KOPT-K1 (cell line): ENCODE results near the gene IL4R.
A peak's percentile ranks its signal among the peaks of the same experiment; 100 is the strongest.

Source experiments
- H3K27ac ChIP-seq: fragments of 200-600 bp; sonication (generic); 2 replicates; pipeline ENCODE4 v1.5.1; 2016; ENCODE audit warnings: antibody characterized with exemption, mild to moderate bottlenecking, low read depth, low read length; ENCODE audit not compliant: poor library complexity, severe bottlenecking
- H3K36me3 ChIP-seq: fragments of 200-600 bp; sonication (generic); 2 replicates; pipeline ENCODE4 v1.5.1; 2017; ENCODE audit warnings: antibody characterized with exemption, mild to moderate bottlenecking, low read length, moderate library complexity; ENCODE audit not compliant: insufficient read depth
- H3K9me3 ChIP-seq: fragments of 200-600 bp; sonication (generic); 2 replicates; pipeline ENCODE4 v1.5.1; 2017; ENCODE audit warnings: antibody characterized with exemption, low read length, mild to moderate bottlenecking; ENCODE audit not compliant: insufficient read depth, poor library complexity, severe bottlenecking

The IL4R gene

DNA sequence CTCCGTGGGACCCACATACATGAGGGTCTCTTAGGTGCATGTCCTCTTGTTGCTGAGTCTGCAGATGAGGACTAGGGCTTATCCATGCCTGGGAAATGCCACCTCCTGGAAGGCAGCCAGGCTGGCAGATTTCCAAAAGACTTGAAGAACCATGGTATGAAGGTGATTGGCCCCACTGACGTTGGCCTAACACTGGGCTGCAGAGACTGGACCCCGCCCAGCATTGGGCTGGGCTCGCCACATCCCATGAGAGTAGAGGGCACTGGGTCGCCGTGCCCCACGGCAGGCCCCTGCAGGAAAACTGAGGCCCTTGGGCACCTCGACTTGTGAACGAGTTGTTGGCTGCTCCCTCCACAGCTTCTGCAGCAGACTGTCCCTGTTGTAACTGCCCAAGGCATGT is 50.0 kb downstream of the IL4R start:
- Histone ChIP-seq H3K36me3 (peaks cover 37% of the 10 kb centered on the region; the same call in 1 of the 2 replicates), H3K27ac (peak overlapping the region; percentile 17), H3K9me3 (no peaks in the 10 kb centered on the region)

- Histone ChIP-seq H3K9me3 (peaks cover 5% of the 10 kb centered on the region), H3K36me3 (peaks cover 29% of the 10 kb centered on the region; the same call in 1 of the 2 replicates), H3K27ac (peak overlapping the region; percentile 17)
Measured at GRCh38 chr16:27364493-27365141, 50.8 kb downstream of the IL4R start.

GRCh38 chr16:27365142-27366089 is 51.6 kb downstream of the IL4R start:
- Histone ChIP-seq H3K9me3 (peaks cover 13% of the 10 kb centered on the region), H3K27ac (peak overlapping the region; percentile 97), H3K36me3 (peaks cover 24% of the 10 kb centered on the region; the same call in 1 of the 2 replicates)

DNA sequence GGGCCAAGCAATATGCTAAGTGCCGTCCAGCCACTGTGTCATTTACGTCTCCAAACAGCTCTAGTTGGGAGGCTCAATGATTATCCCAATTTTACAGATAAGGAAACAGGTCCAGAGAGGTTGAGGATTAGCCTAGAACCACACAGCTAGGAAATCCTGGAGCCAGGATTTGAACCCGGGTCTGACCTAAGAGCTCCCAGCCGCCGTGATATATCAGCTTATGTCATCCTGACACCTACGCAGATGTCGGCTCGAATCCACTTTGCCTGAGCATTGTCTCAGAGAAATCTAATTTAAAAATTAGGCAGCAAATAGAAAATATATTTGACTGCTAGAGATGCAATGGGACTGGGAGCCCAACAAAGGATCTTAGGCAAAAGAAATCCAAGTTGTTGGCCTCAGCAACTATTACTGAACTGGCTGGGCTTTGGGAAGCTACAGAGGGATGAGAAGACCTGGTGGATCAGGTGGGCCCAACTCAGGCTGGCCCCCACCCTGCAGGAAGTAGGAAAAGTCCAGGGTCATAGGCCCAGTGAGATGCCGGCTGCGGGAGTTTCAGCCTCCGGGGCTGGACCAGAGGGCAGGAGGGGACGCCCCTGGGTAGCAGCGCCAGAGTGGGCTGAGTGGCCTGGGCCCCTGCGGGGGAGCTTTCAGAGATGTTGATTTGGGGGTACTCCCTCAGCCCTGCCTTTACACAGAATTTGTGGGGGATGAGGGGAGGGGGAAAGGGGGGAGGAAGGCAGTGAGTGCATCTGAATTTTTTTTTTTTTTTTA is 53.1 kb downstream of the IL4R start:
- H3K9me3 ChIP-seq: peaks cover 18% of the 10 kb centered on the region
- H3K27ac ChIP-seq: peak overlapping the region; percentile 97
- peaks cover 24% of the 10 kb centered on the region; the same call in 1 of the 2 replicates for H3K36me3 ChIP-seq

- peaks cover 18% of the 10 kb centered on the region for H3K9me3 ChIP-seq
Measured at GRCh38 chr16:27367461-27368357, 53.9 kb downstream of the IL4R start.

DNA sequence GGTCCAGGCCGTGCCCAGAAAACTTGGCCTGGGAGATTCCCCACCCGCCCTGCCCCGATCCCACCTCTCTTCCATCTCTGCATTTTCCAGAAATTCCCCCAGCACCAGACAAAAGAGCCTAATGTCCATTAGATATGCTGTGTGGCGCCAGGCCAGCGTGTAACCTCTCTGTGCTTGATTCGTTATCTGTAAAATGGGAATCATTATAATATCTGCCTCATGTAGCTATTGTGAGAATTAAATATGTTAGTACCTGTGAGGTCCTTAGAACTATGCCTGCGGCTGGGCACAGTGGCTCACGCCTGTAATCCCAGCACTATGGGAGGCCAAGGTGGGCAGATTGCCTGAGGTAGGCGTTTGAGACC is 54.6 kb downstream of the IL4R start:
- Histone ChIP-seq H3K36me3 (peaks cover 9% of the 10 kb centered on the region; the same call in 1 of the 2 replicates), H3K9me3 (peaks cover 18% of the 10 kb centered on the region), H3K27ac (peak overlapping the region; percentile 97)

More at GRCh38 chr16:27367461-27368357, 53.9 kb downstream of the IL4R start:
- H3K36me3 ChIP-seq: peaks cover 15% of the 10 kb centered on the region; the same call in 1 of the 2 replicates
- H3K27ac ChIP-seq: peak overlapping the region; percentile 97

DNA sequence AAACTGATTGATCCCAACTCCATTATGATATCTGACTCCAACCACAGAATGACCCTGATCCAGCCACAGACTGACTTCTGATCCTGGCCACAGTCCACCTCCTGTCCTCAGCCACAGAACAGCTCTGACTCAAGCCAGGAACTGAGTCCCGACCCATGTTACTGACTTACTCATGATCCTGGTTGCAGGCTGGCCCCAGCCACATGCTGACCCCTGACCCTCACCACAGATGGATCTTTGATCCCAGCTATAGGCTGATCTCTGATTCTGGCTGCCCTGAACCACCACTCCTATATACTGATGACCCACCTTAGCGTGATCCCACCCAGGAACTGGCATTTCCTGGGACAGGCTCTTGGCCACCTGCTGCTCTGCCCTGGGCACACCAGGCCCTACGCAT is 56.0 kb downstream of the IL4R start:
- H3K36me3 ChIP-seq: no peaks in the 10 kb centered on the region
- peaks cover 18% of the 10 kb centered on the region for H3K9me3 ChIP-seq
- no peak overlapping the region for H3K27ac ChIP-seq

GRCh38 chr16:27370318-27370717 is 56.5 kb downstream of the IL4R start:
- Histone ChIP-seq H3K9me3 (peaks cover 18% of the 10 kb centered on the region), H3K27ac (no peak overlapping the region), H3K36me3 (no peaks in the 10 kb centered on the region)

GRCh38 chr16:27373312-27373711 is 59.5 kb downstream of the IL4R start:
- no peaks in the 10 kb centered on the region for H3K36me3 ChIP-seq
- H3K27ac ChIP-seq: peak overlapping the region; percentile 62
- peaks cover 18% of the 10 kb centered on the region for H3K9me3 ChIP-seq

- Histone ChIP-seq H3K36me3 (no peaks in the 10 kb centered on the region), H3K27ac (peak overlapping the region; percentile 0), H3K9me3 (peaks cover 17% of the 10 kb centered on the region)
Measured at GRCh38 chr16:27374221-27374803, 60.5 kb downstream of the IL4R start.

GRCh38 chr16:27374804-27375425 is 61.1 kb downstream of the IL4R start:
- peaks cover 11% of the 10 kb centered on the region for H3K9me3 ChIP-seq
- peak overlapping the region; percentile 0 for H3K27ac ChIP-seq
- no peaks in the 10 kb centered on the region for H3K36me3 ChIP-seq

DNA sequence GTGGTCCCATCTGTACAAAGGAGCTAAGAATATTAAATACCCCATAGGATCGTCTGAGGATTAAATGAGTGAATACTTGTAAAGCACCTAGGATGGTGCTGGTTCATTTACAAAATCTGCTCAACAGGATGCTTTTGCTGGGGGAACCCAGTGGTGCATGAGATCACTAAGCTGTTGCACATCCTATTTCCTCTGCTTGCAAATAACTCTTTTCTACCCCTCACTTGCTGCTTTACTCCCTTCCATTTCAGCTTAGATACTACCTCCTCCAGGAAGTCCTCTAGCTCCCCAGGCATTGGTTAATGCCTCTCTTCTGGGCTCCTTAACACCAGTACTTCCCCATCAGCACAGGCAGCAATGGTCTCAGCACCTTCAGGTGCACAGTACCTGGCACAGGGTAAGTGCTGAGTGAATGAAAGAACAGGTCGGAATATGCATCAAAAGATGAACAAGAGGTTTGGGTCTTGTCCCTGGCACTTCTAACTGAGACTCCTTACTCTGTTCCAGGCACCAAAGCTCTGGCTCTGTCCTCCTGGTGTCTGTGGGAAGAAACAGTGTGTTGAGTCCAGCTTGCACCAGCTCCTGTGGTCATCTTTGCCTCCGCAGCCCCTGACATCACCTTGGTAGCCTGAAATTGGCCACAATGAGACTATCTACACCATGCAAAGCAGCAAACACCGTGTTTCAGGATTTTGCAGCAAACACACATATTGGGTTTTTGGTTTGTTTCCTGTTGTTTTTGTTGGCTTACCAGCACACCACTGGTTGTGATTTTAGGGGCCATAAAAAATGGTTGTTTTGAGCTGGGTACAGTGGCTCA is 64.1 kb downstream of the IL4R start:
- Histone ChIP-seq H3K36me3 (no peaks in the 10 kb centered on the region), H3K9me3 (no peaks in the 10 kb centered on the region), H3K27ac (no peak overlapping the region)
